ENCODE data around the gene USP17L30. TPM values are rescaled to one million over a fixed set of nuclear protein-coding genes. Genes with fewer than 3 reads are reported as not detected.
"Not testable (repeated sequence)": the region's sequence is repeated elsewhere in the genome, so short reads cannot be mapped to it uniquely, and the experiment has no call there.

The USP17L30 gene, protein sequence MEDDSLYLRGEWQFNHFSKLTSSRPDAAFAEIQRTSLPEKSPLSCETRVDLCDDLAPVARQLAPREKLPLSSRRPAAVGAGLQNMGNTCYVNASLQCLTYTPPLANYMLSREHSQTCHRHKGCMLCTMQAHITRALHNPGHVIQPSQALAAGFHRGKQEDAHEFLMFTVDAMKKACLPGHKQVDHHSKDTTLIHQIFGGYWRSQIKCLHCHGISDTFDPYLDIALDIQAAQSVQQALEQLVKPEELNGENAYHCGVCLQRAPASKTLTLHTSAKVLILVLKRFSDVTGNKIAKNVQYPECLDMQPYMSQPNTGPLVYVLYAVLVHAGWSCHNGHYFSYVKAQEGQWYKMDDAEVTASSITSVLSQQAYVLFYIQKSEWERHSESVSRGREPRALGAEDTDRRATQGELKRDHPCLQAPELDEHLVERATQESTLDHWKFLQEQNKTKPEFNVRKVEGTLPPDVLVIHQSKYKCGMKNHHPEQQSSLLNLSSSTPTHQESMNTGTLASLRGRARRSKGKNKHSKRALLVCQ
- total RNA-seq = not detected
- long read RNA-seq = 0 reads

DNA sequence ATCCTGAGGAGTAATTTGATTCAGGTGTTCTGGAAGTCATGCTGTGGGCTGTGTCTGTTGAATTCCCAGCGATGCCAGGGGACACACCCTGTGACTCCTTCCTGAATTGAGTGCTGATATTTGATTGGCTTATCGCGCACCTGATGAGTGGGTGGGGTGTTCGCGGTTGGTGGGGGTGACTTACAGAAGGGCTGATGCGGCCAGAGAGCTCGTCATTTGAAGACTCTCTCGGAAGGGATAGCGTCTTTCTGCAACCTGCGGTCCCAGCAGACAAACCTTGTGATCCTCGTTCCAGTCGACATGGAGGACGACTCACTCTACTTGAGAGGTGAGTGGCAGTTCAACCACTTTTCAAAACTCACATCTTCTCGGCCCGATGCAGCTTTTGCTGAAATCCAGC is at the start of gene USP17L30:
TSS of gene USP17L30 (plus strand) at position 301 of the 400 bp plus-strand sequence. CDS start at position 301, 0 bp downstream.
- DNase-seq; ATAC-seq; intact Hi-C loops (cut with DNase I): not testable (repeated sequence)

DNA sequence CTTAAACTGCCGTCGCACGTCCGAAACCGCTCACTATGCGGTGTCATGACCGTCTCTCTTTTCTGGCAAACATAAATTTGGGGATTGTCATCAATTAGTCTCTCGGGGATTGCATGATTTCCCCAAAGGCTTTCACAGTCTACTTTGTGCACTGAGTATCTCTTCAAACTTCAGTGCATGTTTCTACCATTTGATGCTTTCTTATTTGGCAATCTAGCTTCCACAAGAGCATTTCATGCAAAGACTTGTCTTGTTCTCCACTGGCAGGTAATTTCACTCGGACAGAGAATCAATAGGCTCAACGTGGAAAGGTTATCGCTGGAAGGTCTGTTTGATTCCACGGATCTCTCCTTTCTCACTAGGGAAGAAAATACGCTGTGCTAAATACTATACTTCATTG is 38.7 kb upstream of the USP17L30 start:
- not testable (repeated sequence) for DNase-seq

GRCh38 chr4:9324865-9325264 is 38.1 kb upstream of the USP17L30 start, which contains the start of gene USP17L24:
Gene USP17L24 (plus strand): TSS chr4:9325165. CDS start chr4:9325165, 0 bp downstream.
- DNase-seq; ATAC-seq; intact Hi-C loops (cut with DNase I): not testable (repeated sequence)

More for the DNA sequence above, 38.7 kb upstream of the USP17L30 start:
- ATAC-seq; intact Hi-C loops (cut with DNase I): not testable (repeated sequence)

GRCh38 chr4:9329611-9330010 is 33.3 kb upstream of the USP17L30 start, which contains the start of gene USP17L25:
Gene USP17L25 (plus strand): TSS chr4:9329911. CDS start chr4:9329911, 0 bp downstream.
- DNase-seq; ATAC-seq; intact Hi-C loops (cut with DNase I): not testable (repeated sequence)

- DNase-seq; ATAC-seq; intact Hi-C loops (cut with DNase I): not testable (repeated sequence)
These were observed 28.6 kb upstream of the USP17L30 start, which contains the start of gene USP17L26 for GRCh38 chr4:9334358-9334757. Gene USP17L26 (plus strand): TSS chr4:9334658. CDS start chr4:9334658, 0 bp downstream.

DNA sequence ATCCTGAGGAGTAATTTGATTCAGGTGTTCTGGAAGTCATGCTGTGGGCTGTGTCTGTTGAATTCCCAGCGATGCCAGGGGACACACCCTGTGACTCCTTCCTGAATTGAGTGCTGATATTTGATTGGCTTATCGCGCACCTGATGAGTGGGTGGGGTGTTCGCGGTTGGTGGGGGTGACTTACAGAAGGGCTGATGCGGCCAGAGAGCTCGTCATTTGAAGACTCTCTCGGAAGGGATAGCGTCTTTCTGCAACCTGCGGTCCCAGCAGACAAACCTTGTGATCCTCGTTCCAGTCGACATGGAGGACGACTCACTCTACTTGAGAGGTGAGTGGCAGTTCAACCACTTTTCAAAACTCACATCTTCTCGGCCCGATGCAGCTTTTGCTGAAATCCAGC is 23.8 kb upstream of the USP17L30 start, which contains the start of gene USP17L5:
TSS of gene USP17L5 (plus strand) at position 301 of the 400 bp plus-strand sequence. CDS start at position 301, 0 bp downstream.
- intact Hi-C loops (cut with DNase I); DNase-seq; ATAC-seq: not testable (repeated sequence)

- DNase-seq; ATAC-seq; intact Hi-C loops (cut with DNase I): not testable (repeated sequence)
These were observed 19.1 kb upstream of the USP17L30 start, which contains the start of gene USP17L27 for GRCh38 chr4:9343848-9344247. Gene USP17L27 (plus strand): TSS chr4:9344148. CDS start chr4:9344148, 0 bp downstream.

DNA sequence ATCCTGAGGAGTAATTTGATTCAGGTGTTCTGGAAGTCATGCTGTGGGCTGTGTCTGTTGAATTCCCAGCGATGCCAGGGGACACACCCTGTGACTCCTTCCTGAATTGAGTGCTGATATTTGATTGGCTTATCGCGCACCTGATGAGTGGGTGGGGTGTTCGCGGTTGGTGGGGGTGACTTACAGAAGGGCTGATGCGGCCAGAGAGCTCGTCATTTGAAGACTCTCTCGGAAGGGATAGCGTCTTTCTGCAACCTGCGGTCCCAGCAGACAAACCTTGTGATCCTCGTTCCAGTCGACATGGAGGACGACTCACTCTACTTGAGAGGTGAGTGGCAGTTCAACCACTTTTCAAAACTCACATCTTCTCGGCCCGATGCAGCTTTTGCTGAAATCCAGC is 14.3 kb upstream of the USP17L30 start, which contains the start of gene USP17L28:
TSS of gene USP17L28 (plus strand) at position 301 of the 400 bp plus-strand sequence. CDS start at position 301, 0 bp downstream.
- intact Hi-C loops (cut with DNase I); ATAC-seq; DNase-seq: not testable (repeated sequence)

GRCh38 chr4:9350866-9351265 is 12.1 kb upstream of the USP17L30 start:
- ATAC-seq; DNase-seq; intact Hi-C loops (cut with DNase I): not testable (repeated sequence)

GRCh38 chr4:9353338-9353737 is 9.6 kb upstream of the USP17L30 start, which contains the start of gene USP17L29:
Gene USP17L29 (plus strand): TSS chr4:9353638. CDS start chr4:9353638, 0 bp downstream.
- ATAC-seq; intact Hi-C loops (cut with DNase I); DNase-seq: not testable (repeated sequence)

DNA sequence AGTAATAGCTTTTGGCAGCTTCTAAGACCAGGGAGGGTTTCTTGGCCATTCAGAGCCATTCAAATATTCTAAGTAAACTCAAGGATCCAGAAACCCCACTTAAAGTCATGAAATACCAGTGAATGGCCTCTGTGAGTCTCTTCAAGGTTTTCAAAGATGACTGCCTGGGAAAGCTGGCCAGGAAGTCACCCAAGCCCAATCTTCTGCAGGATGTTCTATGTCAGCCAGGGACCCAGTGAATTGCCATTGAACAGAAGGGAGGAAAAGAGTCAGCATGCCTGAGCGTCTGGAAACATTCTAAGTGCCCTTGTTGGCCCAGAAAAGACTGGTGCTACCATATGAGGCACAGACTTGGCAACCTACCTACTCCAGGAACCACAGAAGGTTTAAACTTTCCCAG is 17.0 kb downstream of the USP17L30 start:
- intact Hi-C loops (cut with DNase I); ATAC-seq; DNase-seq: not testable (repeated sequence)

GRCh38 chr4:9381012-9381534 is 18.1 kb downstream of the USP17L30 start:
- peak; percentile 36 for DNase-seq
- ATAC-seq; intact Hi-C loops (cut with DNase I): not testable (repeated sequence)

DNA sequence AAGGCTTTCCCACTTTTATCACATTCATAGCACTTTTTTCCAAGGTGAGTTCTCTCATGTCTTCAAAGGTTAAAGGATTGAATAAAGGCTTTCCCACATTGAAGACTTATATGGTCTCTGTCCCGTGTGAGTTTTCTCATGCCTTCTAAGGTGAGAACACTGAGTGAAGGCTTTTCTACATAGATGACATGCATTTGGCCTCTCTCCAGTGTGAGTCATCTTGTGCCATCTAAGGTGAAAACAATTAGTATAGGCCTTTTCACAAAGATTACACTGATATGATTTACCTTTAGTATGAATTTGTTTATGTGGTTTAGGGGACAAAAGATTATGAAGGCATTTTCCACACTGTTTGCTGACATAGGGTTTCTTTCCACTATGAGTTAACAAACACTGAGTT is 21.2 kb downstream of the USP17L30 start:
- no peak for ATAC-seq
- no peak for DNase-seq
- intact Hi-C loops (cut with DNase I) = no loop called here

- DNase-seq; ATAC-seq; intact Hi-C loops (cut with DNase I): not testable (repeated sequence)
These were observed 26.1 kb downstream of the USP17L30 start for GRCh38 chr4:9389001-9389400.

GRCh38 chr4:9405774-9406173 is 42.8 kb downstream of the USP17L30 start:
- DNase-seq; ATAC-seq; intact Hi-C loops (cut with DNase I): not testable (repeated sequence)

DNA sequence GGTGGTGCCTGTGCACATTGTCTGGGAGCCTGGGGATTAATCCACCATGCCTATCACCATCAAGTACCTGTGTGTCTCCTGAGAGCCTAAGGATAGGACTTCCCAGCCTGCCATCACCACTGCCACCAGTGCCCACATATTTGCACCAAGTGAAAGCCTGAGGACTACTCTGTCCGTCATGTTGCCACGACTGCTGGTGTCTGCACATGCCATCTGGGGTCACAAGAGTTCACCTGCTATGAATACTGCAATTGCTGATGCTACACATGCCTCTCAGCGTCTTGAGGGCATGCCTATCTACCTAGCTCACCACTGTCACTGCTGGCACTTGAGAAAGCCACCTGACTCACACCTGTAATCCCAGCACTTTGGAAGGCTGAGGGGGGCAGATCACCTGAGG is 43.6 kb downstream of the USP17L30 start:
- DNase-seq; ATAC-seq; intact Hi-C loops (cut with DNase I): not testable (repeated sequence)

GRCh38 chr4:9409793-9410192 is 46.9 kb downstream of the USP17L30 start:
- no peak for ATAC-seq
- no peak for DNase-seq
- intact Hi-C loops (cut with DNase I) = no loop called here
